ENCODE results near the gene HDAC1.

DNA sequence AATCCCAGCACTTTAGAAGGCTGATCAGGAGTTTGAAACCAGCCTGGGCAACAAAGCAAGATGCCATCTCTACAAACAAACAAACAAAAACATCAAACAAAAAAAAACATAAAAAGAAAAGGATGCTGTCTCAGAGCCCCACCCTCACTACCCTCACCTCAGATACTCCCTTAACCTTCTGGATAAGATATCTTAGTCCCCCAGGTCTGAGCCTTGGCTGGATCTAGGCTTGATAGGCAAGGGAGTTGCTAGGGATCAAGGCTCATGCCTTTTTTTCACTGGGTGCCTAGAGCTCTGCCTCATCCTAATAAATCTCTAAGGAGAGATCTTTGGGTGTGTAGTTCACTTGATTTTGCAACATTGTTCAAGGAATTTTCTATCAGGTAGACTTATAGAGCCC, 7.4 kb downstream of the HDAC1 start:
- TF ChIP-seq SP1 (IDR thresholded peaks at IDR 0.05) (no peak), SUZ12 (IDR thresholded peaks at IDR 0.05) (no peak), ELF4 (IDR thresholded peaks at IDR 0.05) (no peak), FOXA1 (IDR thresholded peaks at IDR 0.05) (no peak), BHLHE40 (IDR thresholded peaks at IDR 0.05; ENCODE audit: borderline replicate concordance) (no peak), L3MBTL2 (conservative IDR thresholded peaks at IDR 0.05) (no peak), PKNOX1 (IDR thresholded peaks at IDR 0.05) (no peak), HDGF (IDR thresholded peaks at IDR 0.05; ENCODE audit: borderline replicate concordance) (no peak), ARNT (IDR thresholded peaks at IDR 0.05) (no peak), LEF1 (IDR thresholded peaks at IDR 0.05; ENCODE audit: borderline replicate concordance) (no peak), TARDBP (IDR thresholded peaks at IDR 0.05) (no peak)
